ENCODE data around the gene CRYZL1. TPM values are rescaled to one million over a fixed set of nuclear protein-coding genes. Genes with fewer than 3 reads are reported as not detected.

CRYZL1 gene
- total RNA-seq, 1 experiment from 2014 or later = 13.5 TPM

GRCh38 chr21:33650230-33650629 is 8.7 kb upstream of the CRYZL1 start:
- Histone ChIP-seq H2AFZ (ENCODE audit: low read length) (no peak overlapping the region), H2BK5ac (ENCODE audit: insufficient read length, low read length) (no peak overlapping the region), H2BK15ac (ENCODE audit: low read depth, low read length) (no peak overlapping the region), H2BK12ac (ENCODE audit: insufficient read length, low read depth, low read length) (no peak overlapping the region), H4K5ac (ENCODE audit: insufficient read length, low read depth, low read length) (no peak overlapping the region), H3K27ac (ENCODE audit: insufficient read length, low read depth, low read length) (no peak overlapping the region), H3K9ac (ENCODE audit: extremely low read depth, insufficient read length, low read length) (no peak overlapping the region), H4K91ac (ENCODE audit: insufficient read length, low read depth, low read length) (no peak overlapping the region), H3K79me2 (ENCODE audit: insufficient read depth, low read length) (peaks cover 60% of the 10 kb centered on the region), H2AK5ac (ENCODE audit: insufficient read length, low read length) (no peak overlapping the region), H4K8ac (replicated peaks; ENCODE audit: insufficient read length, low read depth, low read length) (no peak overlapping the region), H3K9me3 (ENCODE audit: control insufficient read depth, low read depth, low read length) (no peaks in the 10 kb centered on the region), H3K18ac (ENCODE audit: insufficient read length, low read depth, low read length) (no peak overlapping the region), H3K23me2 (ENCODE audit: insufficient read length, low read depth, low read length, poor library complexity, severe bottlenecking) (no peaks in the 10 kb centered on the region), H3K79me1 (ENCODE audit: insufficient read depth, low read depth, low read length, poor library complexity, severe bottlenecking) (peaks cover 5% of the 10 kb centered on the region), H2BK20ac (ENCODE audit: low read depth, low read length, poor library complexity, severe bottlenecking) (no peak overlapping the region), H3T11ph (ENCODE audit: low read length) (no peak overlapping the region), H3K14ac (ENCODE audit: insufficient read depth, low read length) (no peak overlapping the region), H2BK120ac (ENCODE audit: low read depth, low read length, poor library complexity, severe bottlenecking) (no peak overlapping the region), H3K4me2 (ENCODE audit: insufficient read depth, insufficient read length, low read length) (no peak overlapping the region), H3K27me3 (ENCODE audit: insufficient read depth, low read length) (no peaks in the 10 kb centered on the region), H3K56ac (ENCODE audit: insufficient read length, low read depth, low read length) (no peak overlapping the region), H3K4me1 (ENCODE audit: insufficient read depth, low read length) (peaks cover 17% of the 10 kb centered on the region), H3K23ac (ENCODE audit: insufficient read length, low read depth, low read length) (no peak overlapping the region), H4K20me1 (ENCODE audit: control insufficient read depth, insufficient read depth, insufficient read length) (no peaks in the 10 kb centered on the region), H3K4ac (ENCODE audit: low read depth, low read length) (no peak overlapping the region)
- Mint-ChIP-seq H3K27ac (peak overlapping the region in 2 of 3 experiments; percentile 41 to 51; a peak in 2 of 7 replicates), H3K9me3 (no peaks in the 10 kb centered on the region), H3K4me1 (peaks cover 61 to 66% of the 10 kb centered on the region in 2 experiments), H3K4me3 (no peak overlapping the region; a peak in 1 of 5 replicates), H3K27me3 (ENCODE audit: low read depth) (no peaks in the 10 kb centered on the region), H3K36me3 (ENCODE audit: insufficient read depth in 1 of 3, low read depth in 3 of 3) (peaks cover 1 to 19% (median 11%) of the 10 kb centered on the region in 3 experiments; a peak in 5 of 7 replicates)
- WGBS (ENCODE audit: extremely low coverage, insufficient read length, low lambda C conversion rate) = no CpG with 5 or more reads among the region's 7 CpGs
- no peak for DNase-seq
- TF ChIP-seq CTCF (conservative IDR thresholded peaks at IDR 0.05) = no peak
